Fibroblast of mammary gland (primary cell): ENCODE results near the gene NUP210L.
A peak's percentile ranks its signal among the peaks of the same experiment; 100 is the strongest.
"Not testable (repeated sequence)": the region's sequence is repeated elsewhere in the genome, so short reads cannot be mapped to it uniquely, and the experiment has no call there.

Experiments
- DNase-seq: peaks from one replicate; pipeline ENCODE4 v3.0.0-alpha.2; 2010; ENCODE audit warnings: low read depth
- H3K4me3 ChIP-seq: 2 replicates; pipeline ENCODE4 v1.5.1; 2011; ENCODE audit warnings: low read depth, mild to moderate bottlenecking, low read length, moderate library complexity; ENCODE audit not compliant: control insufficient read depth
- TF ChIP-seq, protein P1 (sequence below): conservative IDR thresholded peaks from 2 replicates; pipeline ENCODE4 v1.5.1; 2011; ENCODE audit warnings: low read depth, low read length, inconsistent platforms; ENCODE audit not compliant: control insufficient read depth, insufficient read depth

The NUP210L gene

GRCh38 chr1:154091706-154092105 is 63.2 kb downstream of the NUP210L start:
- DNase-seq, result no peak
- H3K4me3 ChIP-seq, result no peak overlapping the region
- TF ChIP-seq, protein P1, sequence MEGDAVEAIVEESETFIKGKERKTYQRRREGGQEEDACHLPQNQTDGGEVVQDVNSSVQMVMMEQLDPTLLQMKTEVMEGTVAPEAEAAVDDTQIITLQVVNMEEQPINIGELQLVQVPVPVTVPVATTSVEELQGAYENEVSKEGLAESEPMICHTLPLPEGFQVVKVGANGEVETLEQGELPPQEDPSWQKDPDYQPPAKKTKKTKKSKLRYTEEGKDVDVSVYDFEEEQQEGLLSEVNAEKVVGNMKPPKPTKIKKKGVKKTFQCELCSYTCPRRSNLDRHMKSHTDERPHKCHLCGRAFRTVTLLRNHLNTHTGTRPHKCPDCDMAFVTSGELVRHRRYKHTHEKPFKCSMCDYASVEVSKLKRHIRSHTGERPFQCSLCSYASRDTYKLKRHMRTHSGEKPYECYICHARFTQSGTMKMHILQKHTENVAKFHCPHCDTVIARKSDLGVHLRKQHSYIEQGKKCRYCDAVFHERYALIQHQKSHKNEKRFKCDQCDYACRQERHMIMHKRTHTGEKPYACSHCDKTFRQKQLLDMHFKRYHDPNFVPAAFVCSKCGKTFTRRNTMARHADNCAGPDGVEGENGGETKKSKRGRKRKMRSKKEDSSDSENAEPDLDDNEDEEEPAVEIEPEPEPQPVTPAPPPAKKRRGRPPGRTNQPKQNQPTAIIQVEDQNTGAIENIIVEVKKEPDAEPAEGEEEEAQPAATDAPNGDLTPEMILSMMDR, result no peak

DNA sequence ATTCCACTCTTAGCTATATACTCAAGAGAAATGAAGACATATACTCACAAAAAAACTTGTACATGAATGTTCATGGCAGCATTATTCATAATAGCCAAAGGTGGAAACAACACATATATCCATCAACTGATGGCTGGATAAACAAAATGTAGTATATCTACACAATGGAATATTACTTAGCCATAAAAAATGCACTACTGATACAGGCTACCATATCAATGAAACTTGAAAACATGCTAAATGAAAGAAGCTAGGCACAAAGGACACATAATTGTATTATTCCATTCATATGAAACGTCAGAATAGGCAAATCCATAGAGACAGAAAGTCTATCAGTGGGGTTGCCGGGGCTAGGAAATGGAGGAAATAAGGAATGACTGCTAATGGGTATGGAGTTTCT is 67.3 kb downstream of the NUP210L start:
- DNase-seq, result no peak
- no peak overlapping the region for H3K4me3 ChIP-seq
- TF ChIP-seq, protein P1, result no peak

- not testable (repeated sequence) for H3K4me3 ChIP-seq, DNase-seq
These were observed 71.8 kb downstream of the NUP210L start for GRCh38 chr1:154083057-154083456.

DNA sequence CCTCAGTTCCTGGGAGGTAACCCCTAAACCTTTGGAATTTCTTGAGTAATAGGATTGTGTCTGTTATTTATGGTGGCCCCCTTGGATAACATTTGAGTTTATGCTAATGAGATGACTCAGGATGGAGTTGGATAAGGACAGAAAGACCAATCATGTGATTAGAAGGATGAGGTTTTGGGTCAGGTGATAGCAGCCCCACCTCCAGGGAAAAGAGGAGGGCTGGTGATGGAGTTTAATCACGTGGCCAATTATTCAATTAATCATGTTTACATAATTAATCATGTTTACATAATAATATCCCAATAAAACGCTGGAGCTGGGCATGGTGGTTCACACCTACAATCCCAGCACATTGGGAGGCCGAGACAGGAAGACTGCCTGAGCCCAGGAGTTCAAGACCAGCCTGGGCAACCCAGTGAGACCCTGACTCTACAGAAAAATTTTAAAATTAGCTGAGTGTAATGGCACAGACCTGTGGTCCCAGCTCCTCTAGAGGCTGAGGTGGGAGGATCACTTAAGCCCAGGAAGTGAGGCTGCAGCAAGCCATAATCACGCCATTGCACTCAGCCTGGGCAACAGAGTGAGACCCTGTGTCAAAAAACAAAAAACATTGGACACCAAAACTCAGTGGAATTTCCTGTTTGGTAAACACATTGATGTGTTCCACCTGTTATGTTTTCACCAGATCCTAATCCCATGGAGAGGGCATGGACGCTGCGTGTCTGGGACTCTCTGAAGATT is 73.3 kb downstream of the NUP210L start:
- peak; percentile 6 for DNase-seq
- TF ChIP-seq, protein P1, result no peak
- no peak overlapping the region for H3K4me3 ChIP-seq

DNA sequence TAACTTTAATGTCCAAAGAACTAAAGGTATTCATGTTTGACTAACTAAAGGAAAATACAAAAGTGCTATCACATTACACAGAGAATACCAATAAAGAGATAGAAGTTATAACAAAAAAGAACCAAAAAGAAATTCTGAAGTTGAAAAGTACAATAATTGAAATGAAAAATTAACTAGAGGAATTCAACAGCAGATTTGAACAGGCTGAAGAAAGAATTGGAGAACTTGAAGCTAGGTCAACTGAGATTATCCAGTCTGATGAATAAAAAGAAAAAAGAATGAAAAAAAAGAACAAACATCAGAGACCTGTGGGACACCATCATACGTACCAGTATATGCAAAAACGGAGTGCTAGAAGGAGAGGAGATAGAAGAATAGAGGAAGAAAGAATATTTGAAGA is 78.5 kb downstream of the NUP210L start:
- DNase-seq, result no peak
- TF ChIP-seq, protein P1, result no peak
- H3K4me3 ChIP-seq, result no peak overlapping the region

GRCh38 chr1:154075746-154076145 is 79.1 kb downstream of the NUP210L start:
- no peak for DNase-seq
- no peak overlapping the region for H3K4me3 ChIP-seq
- TF ChIP-seq, protein P1, result no peak

- TF ChIP-seq, protein P1, result no peak
- DNase-seq, result no peak
- H3K4me3 ChIP-seq, result no peak overlapping the region
These were observed 92.6 kb downstream of the NUP210L start for GRCh38 chr1:154062309-154062708.

GRCh38 chr1:154047436-154047835 is 107.4 kb downstream of the NUP210L start:
- DNase-seq, H3K4me3 ChIP-seq: not testable (repeated sequence)

- DNase-seq, H3K4me3 ChIP-seq: not testable (repeated sequence)
These were observed 121.2 kb downstream of the NUP210L start for GRCh38 chr1:154033697-154034096.
